Mesenteric fat pad (tissue), 1 donor: ENCODE measurements around the gene DDIT4. TPM values are rescaled to one million over a fixed set of nuclear protein-coding genes. Genes with fewer than 3 reads are reported as not detected.
"Not testable (repeated sequence)": the region's sequence is repeated elsewhere in the genome, so short reads cannot be mapped to it uniquely, and the experiment has no call there.

Experiments used
- DNase-seq: peaks from one replicate; pipeline ENCODE4 v3.0.0-alpha.2; 2020; ENCODE audit warnings: low spot score
- total RNA-seq: library from RNA; stranded (reverse); fragmentation: NEBNext Ultra II Directional; extraction: Animal tissue kit (Norgen Biotek cat#: 25700); gene quantifications from one replicate; pipeline ENCODE4 v1.2.1, GENCODE V29; 2021
- donor health status: DM: yes; HTN: yes; CAD: no.

DDIT4 gene
- total RNA-seq, 1 donor from 2014 or later, result 236 TPM

- no peak for DNase-seq
Observed at GRCh38 chr10:72291019-72291532, 17.4 kb downstream of the DDIT4 start.

GRCh38 chr10:72292223-72292691 is 18.5 kb downstream of the DDIT4 start:
- no peak for DNase-seq

- no peak for DNase-seq
Observed at GRCh38 chr10:72295330-72295910, 21.7 kb downstream of the DDIT4 start.

- not testable (repeated sequence) for DNase-seq
Observed at GRCh38 chr10:72296829-72297280, 23.1 kb downstream of the DDIT4 start.

GRCh38 chr10:72297281-72297804 is 23.6 kb downstream of the DDIT4 start:
- peak; percentile 95 for DNase-seq

- peak; percentile 99 for DNase-seq
Observed at GRCh38 chr10:72297805-72298591, 24.3 kb downstream of the DDIT4 start.

GRCh38 chr10:72298592-72299519 is 25.1 kb downstream of the DDIT4 start:
- DNase-seq, result no peak

- no peak for DNase-seq
Observed at GRCh38 chr10:72303424-72304128, 29.9 kb downstream of the DDIT4 start.

- DNase-seq, result no peak
Observed at GRCh38 chr10:72306215-72306760, 32.6 kb downstream of the DDIT4 start.

- not testable (repeated sequence) for DNase-seq
Observed at GRCh38 chr10:72307711-72308110, 34.0 kb downstream of the DDIT4 start.

- no peak for DNase-seq
Observed at GRCh38 chr10:72308320-72308987, 34.7 kb downstream of the DDIT4 start.

- no peak for DNase-seq
Observed at GRCh38 chr10:72309290-72310240, 35.8 kb downstream of the DDIT4 start.

GRCh38 chr10:72310241-72310633 is 36.5 kb downstream of the DDIT4 start:
- no peak for DNase-seq

GRCh38 chr10:72310636-72311035 is 36.9 kb downstream of the DDIT4 start:
- DNase-seq, result no peak

- DNase-seq, result no peak
Observed at GRCh38 chr10:72311667-72312066, 37.9 kb downstream of the DDIT4 start.

GRCh38 chr10:72312865-72313391 is 39.2 kb downstream of the DDIT4 start:
- DNase-seq, result no peak

GRCh38 chr10:72314263-72314662 is 40.5 kb downstream of the DDIT4 start:
- DNase-seq, result no peak

GRCh38 chr10:72315054-72315453 is 41.3 kb downstream of the DDIT4 start:
- DNase-seq, result no peak
